Loucy (cell line): ENCODE data around the gene CACNG5.
A peak's percentile ranks its signal among the peaks of the same experiment; 100 is the strongest.

Source experiments
- H2AFZ ChIP-seq: fragments of 200-600 bp; sonication (generic); 2 replicates; pipeline ENCODE4 v1.6.0; 2016; ENCODE audit warnings: antibody characterized with exemption, mild to moderate bottlenecking, low read length, moderate library complexity
- H3F3A ChIP-seq: fragments of 200-600 bp; 2 replicates; pipeline ENCODE4 v1.6.0; 2016; ENCODE audit warnings: antibody characterized with exemption, low read depth, mild to moderate bottlenecking
- H3K27me3 ChIP-seq: fragments of 200-600 bp; sonication (generic); 2 replicates; pipeline ENCODE4 v1.6.1; 2014; ENCODE audit warnings: low read length, mild to moderate bottlenecking; ENCODE audit not compliant: insufficient read depth, poor library complexity, severe bottlenecking
- H3K36me3 ChIP-seq: fragments of 200-600 bp; sonication (generic); 2 replicates; pipeline ENCODE4 v1.6.1; 2016; ENCODE audit warnings: low read length; ENCODE audit not compliant: insufficient read depth
- H3K4me1 ChIP-seq: fragments of 200-600 bp; sonication (generic); 2 replicates; pipeline ENCODE4 v1.5.1; 2014; ENCODE audit warnings: low read length, mild to moderate bottlenecking; ENCODE audit not compliant: insufficient read depth, poor library complexity, severe bottlenecking
- H3K4me2 ChIP-seq: fragments of 200-600 bp; sonication (generic); 2 replicates; pipeline ENCODE4 v1.6.0; 2014; ENCODE audit warnings: antibody characterized with exemption, low read length, low read depth, mild to moderate bottlenecking; ENCODE audit not compliant: poor library complexity, severe bottlenecking
- H3K4me3 ChIP-seq: fragments of 200-600 bp; sonication (generic); 2 replicates; pipeline ENCODE4 v1.5.1; 2014; ENCODE audit warnings: low read length, mild to moderate bottlenecking, mixed read lengths; ENCODE audit not compliant: poor library complexity, severe bottlenecking
- H3K79me2 ChIP-seq: fragments of 200-600 bp; sonication (generic); 2 replicates; pipeline ENCODE4 v1.6.1; 2014; ENCODE audit warnings: low read length; ENCODE audit not compliant: insufficient read depth
- H3K9ac ChIP-seq: fragments of 200-600 bp; sonication (generic); 2 replicates; pipeline ENCODE4 v1.6.0; 2014; ENCODE audit warnings: mild to moderate bottlenecking, low read depth, low read length, moderate library complexity; ENCODE audit not compliant: poor library complexity, severe bottlenecking
- H3K9me2 ChIP-seq: fragments of 200-600 bp; sonication (generic); replicated peaks from 2 replicates; pipeline ENCODE4 v1.6.1; 2016; ENCODE audit warnings: low read depth, low read length, mixed read lengths
- H3K9me3 ChIP-seq: fragments of 200-600 bp; sonication (generic); 2 replicates; pipeline ENCODE4 v1.6.1; 2014; ENCODE audit warnings: mild to moderate bottlenecking, antibody characterized with exemption, low read length, low read depth; ENCODE audit not compliant: insufficient read depth
- H4K20me1 ChIP-seq: fragments of 200-600 bp; sonication (generic); 2 replicates; pipeline ENCODE4 v1.6.0; 2014; ENCODE audit warnings: antibody characterized with exemption, low read length, mild to moderate bottlenecking; ENCODE audit not compliant: insufficient read depth, poor library complexity, severe bottlenecking
- CTCF ChIP-seq: fragments of 200-600 bp; sonication (generic); conservative IDR thresholded peaks from 2 replicates; pipeline ENCODE4 v1.5.1; 2014; ENCODE audit warnings: mild to moderate bottlenecking, antibody characterized with exemption, low read length
- EZH2phosphoT487 ChIP-seq: fragments of 200-600 bp; IDR thresholded peaks from 2 replicates; pipeline ENCODE4 v1.6.1; 2018; ENCODE audit warnings: antibody characterized with exemption, mild to moderate bottlenecking, moderate library complexity, borderline replicate concordance

Gene CACNG5

GRCh38 chr17:66904760-66905624 lies 70.1 kb downstream of the CACNG5 start:
- H3K36me3 ChIP-seq: no peaks in the 10 kb centered on the region
- no peaks in the 10 kb centered on the region for H3K9me2 ChIP-seq
- no peak overlapping the region for H3K9ac ChIP-seq
- no peaks in the 10 kb centered on the region for H3K79me2 ChIP-seq
- H3F3A ChIP-seq: no peaks in the 10 kb centered on the region
- TF ChIP-seq CTCF: no peak
- no peak for TF ChIP-seq EZH2phosphoT487
- H3K4me2 ChIP-seq: no peak overlapping the region
- no peak overlapping the region for H3K4me3 ChIP-seq
- H3K4me1 ChIP-seq: no peaks in the 10 kb centered on the region
- H2AFZ ChIP-seq: no peak overlapping the region
- H3K27me3 ChIP-seq: no peaks in the 10 kb centered on the region
- no peaks in the 10 kb centered on the region for H4K20me1 ChIP-seq
- no peaks in the 10 kb centered on the region for H3K9me3 ChIP-seq

GRCh38 chr17:66906321-66907278 lies 71.7 kb downstream of the CACNG5 start:
- no peaks in the 10 kb centered on the region for H4K20me1 ChIP-seq
- no peak overlapping the region for H3K4me3 ChIP-seq
- no peaks in the 10 kb centered on the region for H3K9me3 ChIP-seq
- peak overlapping the region; percentile 90 for H2AFZ ChIP-seq
- H3F3A ChIP-seq: no peaks in the 10 kb centered on the region
- TF ChIP-seq EZH2phosphoT487 (no peak), CTCF (peak; percentile 93)
- H3K4me1 ChIP-seq: no peaks in the 10 kb centered on the region
- H3K27me3 ChIP-seq: no peaks in the 10 kb centered on the region
- no peaks in the 10 kb centered on the region for H3K36me3 ChIP-seq
- no peak overlapping the region for H3K9ac ChIP-seq
- H3K79me2 ChIP-seq: no peaks in the 10 kb centered on the region
- H3K9me2 ChIP-seq: no peaks in the 10 kb centered on the region
- H3K4me2 ChIP-seq: no peak overlapping the region

GRCh38 chr17:66909804-66910373 lies 75.0 kb downstream of the CACNG5 start:
- no peak overlapping the region for H2AFZ ChIP-seq
- no peaks in the 10 kb centered on the region for H3K36me3 ChIP-seq
- no peak overlapping the region for H3K4me3 ChIP-seq
- no peaks in the 10 kb centered on the region for H4K20me1 ChIP-seq
- H3K79me2 ChIP-seq: no peaks in the 10 kb centered on the region
- TF ChIP-seq CTCF (no peak), EZH2phosphoT487 (no peak)
- no peaks in the 10 kb centered on the region for H3K9me3 ChIP-seq
- H3F3A ChIP-seq: no peaks in the 10 kb centered on the region
- H3K4me1 ChIP-seq: no peaks in the 10 kb centered on the region
- no peaks in the 10 kb centered on the region for H3K27me3 ChIP-seq
- H3K4me2 ChIP-seq: no peak overlapping the region
- no peaks in the 10 kb centered on the region for H3K9me2 ChIP-seq
- no peak overlapping the region for H3K9ac ChIP-seq
